ENCODE data around the gene NEMP1.

DNA sequence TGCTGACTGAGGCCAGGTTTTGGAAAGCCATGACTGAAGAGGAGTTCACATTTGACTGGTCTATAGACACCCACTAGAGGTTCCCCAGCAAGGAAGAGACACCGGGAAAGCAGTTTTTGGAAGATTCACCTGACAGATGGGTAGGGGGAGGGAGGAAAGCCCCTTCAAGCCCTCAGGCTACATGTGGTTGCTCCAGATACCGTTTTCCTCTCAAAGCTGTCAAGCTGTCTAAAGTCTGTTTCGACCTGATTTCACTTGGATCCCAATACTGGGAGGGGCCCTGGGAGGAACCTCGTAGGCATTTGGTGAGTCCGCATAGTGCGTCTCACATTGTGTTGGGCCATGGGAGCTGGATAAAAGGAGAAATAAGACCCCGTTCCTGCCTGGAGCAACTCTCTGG lies 48.0 kb upstream of the NEMP1 start:
- TF ChIP-seq, protein P1, sequence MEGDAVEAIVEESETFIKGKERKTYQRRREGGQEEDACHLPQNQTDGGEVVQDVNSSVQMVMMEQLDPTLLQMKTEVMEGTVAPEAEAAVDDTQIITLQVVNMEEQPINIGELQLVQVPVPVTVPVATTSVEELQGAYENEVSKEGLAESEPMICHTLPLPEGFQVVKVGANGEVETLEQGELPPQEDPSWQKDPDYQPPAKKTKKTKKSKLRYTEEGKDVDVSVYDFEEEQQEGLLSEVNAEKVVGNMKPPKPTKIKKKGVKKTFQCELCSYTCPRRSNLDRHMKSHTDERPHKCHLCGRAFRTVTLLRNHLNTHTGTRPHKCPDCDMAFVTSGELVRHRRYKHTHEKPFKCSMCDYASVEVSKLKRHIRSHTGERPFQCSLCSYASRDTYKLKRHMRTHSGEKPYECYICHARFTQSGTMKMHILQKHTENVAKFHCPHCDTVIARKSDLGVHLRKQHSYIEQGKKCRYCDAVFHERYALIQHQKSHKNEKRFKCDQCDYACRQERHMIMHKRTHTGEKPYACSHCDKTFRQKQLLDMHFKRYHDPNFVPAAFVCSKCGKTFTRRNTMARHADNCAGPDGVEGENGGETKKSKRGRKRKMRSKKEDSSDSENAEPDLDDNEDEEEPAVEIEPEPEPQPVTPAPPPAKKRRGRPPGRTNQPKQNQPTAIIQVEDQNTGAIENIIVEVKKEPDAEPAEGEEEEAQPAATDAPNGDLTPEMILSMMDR (IDR thresholded peaks at IDR 0.05) = no peak
- TF ChIP-seq POLR2A (IDR thresholded peaks at IDR 0.05) = no peak
